Kidney (tissue), 14 donors: ENCODE results near the gene CEBPA. TPM values are rescaled to one million over a fixed set of nuclear protein-coding genes. Genes with fewer than 3 reads are reported as not detected.
A peak's percentile ranks its signal among the peaks of the same experiment; 100 is the strongest.

Source experiments
- DNase-seq, 5 donors: peaks; one replicate each; pipeline ENCODE4 v3.0.0-alpha.2; 2013 to 2020
- FAIRE-seq: peaks from 2 replicates; lab custom pipeline; 2012; peaks lifted over from hg19 to GRCh38; lab: Jason Lieb, UNC
- H3K27ac ChIP-seq, 2 donors: one replicate each; pipeline ENCODE4 v1.7.0; 2013; ENCODE audit warnings: low read depth in 2 of 2, low read length in 2 of 2, inconsistent platforms in 1 of 2
- H3K27me3 ChIP-seq: one replicate; pipeline ENCODE4 v1.7.1; 2013; ENCODE audit warnings: low read length, inconsistent platforms; ENCODE audit not compliant: control insufficient read depth, insufficient read depth
- H3K36me3 ChIP-seq, 3 donors: one replicate each; pipeline versions ENCODE4 v1.7.0 to v1.7.1; 2013; ENCODE audit warnings: low read length in 3 of 3, control low read depth in 1 of 3, inconsistent platforms in 1 of 3; ENCODE audit not compliant: insufficient read depth in 3 of 3, control insufficient read depth in 2 of 3
- H3K4me1 ChIP-seq, 3 donors: one replicate each; pipeline versions ENCODE4 v1.7.0 to v1.7.1; 2013; ENCODE audit warnings: low read length in 3 of 3, inconsistent platforms in 1 of 3, low read depth in 1 of 3; ENCODE audit not compliant: control insufficient read depth in 2 of 3, insufficient read depth in 2 of 3
- H3K4me3 ChIP-seq, 3 donors: one replicate each; pipeline versions ENCODE4 v1.7.0 to v1.8.1; 2013; ENCODE audit warnings: low read length in 3 of 3, control low read depth in 1 of 3, inconsistent platforms in 1 of 3
- H3K9ac ChIP-seq, 3 donors: one replicate each; pipeline versions ENCODE4 v1.7.0 to v1.7.1; 2013; ENCODE audit warnings: low read length in 3 of 3, control low read depth in 1 of 3, inconsistent platforms in 1 of 3
- H3K9me3 ChIP-seq, 3 donors: one replicate each; pipeline versions ENCODE4 v1.7.0 to v1.7.1; 2013; ENCODE audit warnings: low read length in 3 of 3, control low read depth in 1 of 3, inconsistent platforms in 1 of 3; ENCODE audit not compliant: control insufficient read depth in 2 of 3, insufficient read depth in 1 of 3
- intact Hi-C: fragments of 100-400 bp; cut with DNase I; formaldehyde crosslinking; loops from one replicate; pipeline ENCODE4 v1.11.1; 2022
- polyA plus RNA-seq: library from polyadenylated mRNA; stranded (reverse); fragments of 350-450 nt; fragmentation: Illumina TruSeq; extraction: RNeasy Lipid Tissue Mini Kit (QIAGEN cat#74804); gene quantifications from one replicate; pipeline ENCODE4 v1.2.3, GENCODE V29; 2014; ENCODE audit warnings: low read depth, low replicate concordance; ENCODE audit not compliant: insufficient read depth
- total RNA-seq: library from RNA; stranded (reverse); fragmentation: NEBNext Ultra II Directional; extraction: Animal tissue kit (Norgen Biotek cat#: 25700); gene quantifications from one replicate; pipeline ENCODE4 v1.2.1, GENCODE V29; 2021
- TF ChIP-seq, protein P1 (sequence below): IDR thresholded peaks from 3 replicates; pipeline ENCODE4 v1.5.1; 2012; ENCODE audit warnings: mild to moderate bottlenecking, moderate library complexity, borderline replicate concordance; ENCODE audit not compliant: insufficient read depth; ENCODE audit errors: extremely low read depth
- donor health status: control.
- donor health status: control.
- donor health status: control.
- donor health status: control.
- donor health status: control.
- donor health status: DM: yes; HTN: yes; CAD: no.
- donor health status: Normal renal cell carcinoma (clear cell type).

CEBPA gene
- total and polyA plus RNA-seq, 2 donors from 2014 or later: 6.6 to 7.1 TPM

- H3K27ac ChIP-seq: no peak overlapping the region
Measured at GRCh38 chr19:33282036-33282671, 20.2 kb downstream of the CEBPA start.

GRCh38 chr19:33281296-33281926, 20.9 kb downstream of the CEBPA start:
- FAIRE-seq (no peak), DNase-seq (peak in 1 of 5 donors; percentile 54)
- no peaks in the 10 kb centered on the region for H3K27me3 ChIP-seq

More at GRCh38 chr19:33282036-33282671, 20.2 kb downstream of the CEBPA start:
- Histone ChIP-seq H3K4me3 (no peak overlapping the region), H3K4me1 (peaks cover 0 to 5% (median 0%) of the 10 kb centered on the region in 3 donors), H3K9ac (no peak overlapping the region), H3K27me3 (no peaks in the 10 kb centered on the region), H3K9me3 (no peaks in the 10 kb centered on the region), H3K36me3 (no peaks in the 10 kb centered on the region)
- intact Hi-C loops: no loop called here
- TF ChIP-seq, protein P1, sequence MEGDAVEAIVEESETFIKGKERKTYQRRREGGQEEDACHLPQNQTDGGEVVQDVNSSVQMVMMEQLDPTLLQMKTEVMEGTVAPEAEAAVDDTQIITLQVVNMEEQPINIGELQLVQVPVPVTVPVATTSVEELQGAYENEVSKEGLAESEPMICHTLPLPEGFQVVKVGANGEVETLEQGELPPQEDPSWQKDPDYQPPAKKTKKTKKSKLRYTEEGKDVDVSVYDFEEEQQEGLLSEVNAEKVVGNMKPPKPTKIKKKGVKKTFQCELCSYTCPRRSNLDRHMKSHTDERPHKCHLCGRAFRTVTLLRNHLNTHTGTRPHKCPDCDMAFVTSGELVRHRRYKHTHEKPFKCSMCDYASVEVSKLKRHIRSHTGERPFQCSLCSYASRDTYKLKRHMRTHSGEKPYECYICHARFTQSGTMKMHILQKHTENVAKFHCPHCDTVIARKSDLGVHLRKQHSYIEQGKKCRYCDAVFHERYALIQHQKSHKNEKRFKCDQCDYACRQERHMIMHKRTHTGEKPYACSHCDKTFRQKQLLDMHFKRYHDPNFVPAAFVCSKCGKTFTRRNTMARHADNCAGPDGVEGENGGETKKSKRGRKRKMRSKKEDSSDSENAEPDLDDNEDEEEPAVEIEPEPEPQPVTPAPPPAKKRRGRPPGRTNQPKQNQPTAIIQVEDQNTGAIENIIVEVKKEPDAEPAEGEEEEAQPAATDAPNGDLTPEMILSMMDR: no peak
- no peak for FAIRE-seq
- DNase-seq: peak in 3 of 5 donors; percentile 25 to 68 (median 52)

DNA sequence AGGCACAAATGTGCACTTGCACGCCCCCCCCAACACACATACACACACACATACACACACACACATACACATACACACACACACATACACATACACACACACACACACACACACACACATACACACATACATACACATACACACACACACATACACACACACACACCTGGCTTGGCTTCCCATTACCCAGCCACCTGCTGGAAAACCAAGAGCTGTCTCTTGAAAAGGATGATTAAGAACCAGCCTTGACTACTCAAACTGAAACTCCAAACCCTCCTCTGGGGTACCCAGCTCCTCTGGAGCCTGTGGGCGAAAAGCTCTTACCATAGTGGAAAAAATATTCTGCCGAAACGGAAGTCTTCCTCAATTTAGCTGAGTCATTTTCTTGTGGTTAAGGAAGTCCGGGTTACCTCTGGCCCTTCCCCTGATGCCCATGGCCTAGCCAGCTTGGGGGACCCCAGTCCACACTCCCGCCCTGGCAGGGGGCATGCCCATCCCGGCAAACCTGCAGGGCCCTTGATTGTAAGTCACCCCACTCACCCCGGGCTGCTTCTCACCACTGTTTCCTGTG, 21.9 kb downstream of the CEBPA start:
- no peak overlapping the region for H3K4me3 ChIP-seq
- DNase-seq (no peak), FAIRE-seq (no peak)
- H3K36me3 ChIP-seq: no peaks in the 10 kb centered on the region
- intact Hi-C loops: no loop called here
- H3K9ac ChIP-seq: no peak overlapping the region
- TF ChIP-seq, protein P1: no peak
- no peaks in the 10 kb centered on the region for H3K27me3 ChIP-seq
- H3K27ac ChIP-seq: no peak overlapping the region
- H3K4me1 ChIP-seq: peaks cover 0 to 5% (median 3%) of the 10 kb centered on the region in 3 donors
- no peaks in the 10 kb centered on the region for H3K9me3 ChIP-seq

More at GRCh38 chr19:33281296-33281926, 20.9 kb downstream of the CEBPA start:
- H3K9ac ChIP-seq: no peak overlapping the region
- TF ChIP-seq, protein P1: no peak
- intact Hi-C loops: no loop called here
- peaks cover 0 to 5% (median under 1%) of the 10 kb centered on the region in 3 donors for H3K4me1 ChIP-seq
- H3K4me3 ChIP-seq: no peak overlapping the region
- no peaks in the 10 kb centered on the region for H3K9me3 ChIP-seq
- no peak overlapping the region for H3K27ac ChIP-seq
- no peaks in the 10 kb centered on the region for H3K36me3 ChIP-seq
